Measurements from ENCODE around the gene SRD5A3.

Gene SRD5A3

GRCh38 chr4:55321707-55322264 lies 24.3 kb upstream of the SRD5A3 start:
- Histone ChIP-seq H3K9ac (ENCODE audit: low read depth in 1 of 2, low read length in 2 of 2) (no peak overlapping the region), H3K4me3 (ENCODE audit: low read length in 2 of 2) (no peak overlapping the region), H3K27me3 (ENCODE audit: control insufficient read depth in 2 of 2, insufficient read depth in 2 of 2, low read length in 2 of 2) (no peaks in the 10 kb centered on the region), H3K27ac (ENCODE audit: low read depth in 2 of 2, low read length in 2 of 2) (no peak overlapping the region), H3K9me3 (ENCODE audit: control insufficient read depth in 2 of 2, low read length in 2 of 2) (no peaks in the 10 kb centered on the region), H3K4me1 (ENCODE audit: control insufficient read depth in 2 of 2, insufficient read depth in 2 of 2, low read length in 2 of 2) (peaks cover 0 to 2% of the 10 kb centered on the region in 2 donors), H3K36me3 (ENCODE audit: control insufficient read depth in 2 of 2, insufficient read depth in 2 of 2, low read length in 2 of 2) (no peaks in the 10 kb centered on the region)

GRCh38 chr4:55323375-55323774 lies 22.7 kb upstream of the SRD5A3 start:
- Histone ChIP-seq H3K9ac (ENCODE audit: low read depth in 1 of 2, low read length in 2 of 2) (no peak overlapping the region), H3K9me3 (ENCODE audit: control insufficient read depth in 2 of 2, low read length in 2 of 2) (no peaks in the 10 kb centered on the region), H3K27ac (ENCODE audit: low read depth in 2 of 2, low read length in 2 of 2) (no peak overlapping the region), H3K27me3 (ENCODE audit: control insufficient read depth in 2 of 2, insufficient read depth in 2 of 2, low read length in 2 of 2) (no peaks in the 10 kb centered on the region), H3K4me3 (ENCODE audit: low read length in 2 of 2) (no peak overlapping the region), H3K36me3 (ENCODE audit: control insufficient read depth in 2 of 2, insufficient read depth in 2 of 2, low read length in 2 of 2) (no peaks in the 10 kb centered on the region), H3K4me1 (ENCODE audit: control insufficient read depth in 2 of 2, insufficient read depth in 2 of 2, low read length in 2 of 2) (peaks cover 0 to 4% of the 10 kb centered on the region in 2 donors)

GRCh38 chr4:55326629-55327028 lies 19.4 kb upstream of the SRD5A3 start:
- H3K36me3 ChIP-seq (ENCODE audit: control insufficient read depth in 2 of 2, insufficient read depth in 2 of 2, low read length in 2 of 2), result no peaks in the 10 kb centered on the region
- H3K4me1 ChIP-seq (ENCODE audit: control insufficient read depth in 2 of 2, insufficient read depth in 2 of 2, low read length in 2 of 2), result peaks cover 0 to 4% of the 10 kb centered on the region in 2 donors

GRCh38 chr4:55329012-55329411 lies 17.0 kb upstream of the SRD5A3 start:
- H3K4me1 ChIP-seq (ENCODE audit: control insufficient read depth in 2 of 2, insufficient read depth in 2 of 2, low read length in 2 of 2), result peaks cover 0 to 4% of the 10 kb centered on the region in 2 donors

More at GRCh38 chr4:55326629-55327028, 19.4 kb upstream of the SRD5A3 start:
- H3K27ac ChIP-seq (ENCODE audit: low read depth in 2 of 2, low read length in 2 of 2), result no peak overlapping the region
- H3K9me3 ChIP-seq (ENCODE audit: control insufficient read depth in 2 of 2, low read length in 2 of 2), result no peaks in the 10 kb centered on the region
- no peak overlapping the region for H3K9ac ChIP-seq (ENCODE audit: low read depth in 1 of 2, low read length in 2 of 2)
- H3K4me3 ChIP-seq (ENCODE audit: low read length in 2 of 2), result no peak overlapping the region
- H3K27me3 ChIP-seq (ENCODE audit: control insufficient read depth in 2 of 2, insufficient read depth in 2 of 2, low read length in 2 of 2), result no peaks in the 10 kb centered on the region

GRCh38 chr4:55330241-55330640 lies 15.8 kb upstream of the SRD5A3 start:
- no peaks in the 10 kb centered on the region for H3K36me3 ChIP-seq (ENCODE audit: control insufficient read depth in 2 of 2, insufficient read depth in 2 of 2, low read length in 2 of 2)
- H3K4me1 ChIP-seq (ENCODE audit: control insufficient read depth in 2 of 2, insufficient read depth in 2 of 2, low read length in 2 of 2), result peaks cover 0 to 4% of the 10 kb centered on the region in 2 donors
- H3K9ac ChIP-seq (ENCODE audit: low read depth in 1 of 2, low read length in 2 of 2), result no peak overlapping the region
- H3K27ac ChIP-seq (ENCODE audit: low read depth in 2 of 2, low read length in 2 of 2), result peak overlapping the region in 1 of 2 donors; percentile 13
- H3K4me3 ChIP-seq (ENCODE audit: low read length in 2 of 2), result no peak overlapping the region
- no peaks in the 10 kb centered on the region for H3K9me3 ChIP-seq (ENCODE audit: control insufficient read depth in 2 of 2, low read length in 2 of 2)
- H3K27me3 ChIP-seq (ENCODE audit: control insufficient read depth in 2 of 2, insufficient read depth in 2 of 2, low read length in 2 of 2), result no peaks in the 10 kb centered on the region

More at GRCh38 chr4:55329012-55329411, 17.0 kb upstream of the SRD5A3 start:
- Histone ChIP-seq H3K36me3 (ENCODE audit: control insufficient read depth in 2 of 2, insufficient read depth in 2 of 2, low read length in 2 of 2) (no peaks in the 10 kb centered on the region), H3K4me3 (ENCODE audit: low read length in 2 of 2) (no peak overlapping the region), H3K9ac (ENCODE audit: low read depth in 1 of 2, low read length in 2 of 2) (no peak overlapping the region), H3K27me3 (ENCODE audit: control insufficient read depth in 2 of 2, insufficient read depth in 2 of 2, low read length in 2 of 2) (no peaks in the 10 kb centered on the region), H3K27ac (ENCODE audit: low read depth in 2 of 2, low read length in 2 of 2) (no peak overlapping the region), H3K9me3 (ENCODE audit: control insufficient read depth in 2 of 2, low read length in 2 of 2) (no peaks in the 10 kb centered on the region)

GRCh38 chr4:55336138-55337034 lies 9.7 kb upstream of the SRD5A3 start:
- Histone ChIP-seq H3K27ac (ENCODE audit: low read depth in 2 of 2, low read length in 2 of 2) (no peak overlapping the region), H3K27me3 (ENCODE audit: control insufficient read depth in 2 of 2, insufficient read depth in 2 of 2, low read length in 2 of 2) (no peaks in the 10 kb centered on the region), H3K4me1 (ENCODE audit: control insufficient read depth in 2 of 2, insufficient read depth in 2 of 2, low read length in 2 of 2) (no peaks in the 10 kb centered on the region), H3K36me3 (ENCODE audit: control insufficient read depth in 2 of 2, insufficient read depth in 2 of 2, low read length in 2 of 2) (no peaks in the 10 kb centered on the region), H3K4me3 (ENCODE audit: low read length in 2 of 2) (no peak overlapping the region), H3K9me3 (ENCODE audit: control insufficient read depth in 2 of 2, low read length in 2 of 2) (no peaks in the 10 kb centered on the region), H3K9ac (ENCODE audit: low read depth in 1 of 2, low read length in 2 of 2) (no peak overlapping the region)

GRCh38 chr4:55337944-55338343 lies 8.1 kb upstream of the SRD5A3 start:
- Histone ChIP-seq H3K27ac (ENCODE audit: low read depth in 2 of 2, low read length in 2 of 2) (no peak overlapping the region), H3K9ac (ENCODE audit: low read depth in 1 of 2, low read length in 2 of 2) (no peak overlapping the region), H3K36me3 (ENCODE audit: control insufficient read depth in 2 of 2, insufficient read depth in 2 of 2, low read length in 2 of 2) (no peaks in the 10 kb centered on the region), H3K27me3 (ENCODE audit: control insufficient read depth in 2 of 2, insufficient read depth in 2 of 2, low read length in 2 of 2) (no peaks in the 10 kb centered on the region), H3K4me3 (ENCODE audit: low read length in 2 of 2) (no peak overlapping the region), H3K9me3 (ENCODE audit: control insufficient read depth in 2 of 2, low read length in 2 of 2) (no peaks in the 10 kb centered on the region), H3K4me1 (ENCODE audit: control insufficient read depth in 2 of 2, insufficient read depth in 2 of 2, low read length in 2 of 2) (no peaks in the 10 kb centered on the region)

GRCh38 chr4:55338486-55338885 lies 7.6 kb upstream of the SRD5A3 start:
- H3K27ac ChIP-seq (ENCODE audit: low read depth in 2 of 2, low read length in 2 of 2), result no peak overlapping the region
- no peaks in the 10 kb centered on the region for H3K4me1 ChIP-seq (ENCODE audit: control insufficient read depth in 2 of 2, insufficient read depth in 2 of 2, low read length in 2 of 2)
- no peaks in the 10 kb centered on the region for H3K36me3 ChIP-seq (ENCODE audit: control insufficient read depth in 2 of 2, insufficient read depth in 2 of 2, low read length in 2 of 2)
- no peaks in the 10 kb centered on the region for H3K9me3 ChIP-seq (ENCODE audit: control insufficient read depth in 2 of 2, low read length in 2 of 2)
- no peak overlapping the region for H3K4me3 ChIP-seq (ENCODE audit: low read length in 2 of 2)
- no peak overlapping the region for H3K9ac ChIP-seq (ENCODE audit: low read depth in 1 of 2, low read length in 2 of 2)
- H3K27me3 ChIP-seq (ENCODE audit: control insufficient read depth in 2 of 2, insufficient read depth in 2 of 2, low read length in 2 of 2), result no peaks in the 10 kb centered on the region

GRCh38 chr4:55340266-55340665 lies 5.8 kb upstream of the SRD5A3 start:
- Histone ChIP-seq H3K4me3 (ENCODE audit: low read length in 2 of 2) (no peak overlapping the region), H3K27me3 (ENCODE audit: control insufficient read depth in 2 of 2, insufficient read depth in 2 of 2, low read length in 2 of 2) (no peaks in the 10 kb centered on the region), H3K9me3 (ENCODE audit: control insufficient read depth in 2 of 2, low read length in 2 of 2) (no peaks in the 10 kb centered on the region), H3K4me1 (ENCODE audit: control insufficient read depth in 2 of 2, insufficient read depth in 2 of 2, low read length in 2 of 2) (peaks cover 0 to 2% of the 10 kb centered on the region in 2 donors), H3K9ac (ENCODE audit: low read depth in 1 of 2, low read length in 2 of 2) (no peak overlapping the region), H3K27ac (ENCODE audit: low read depth in 2 of 2, low read length in 2 of 2) (no peak overlapping the region), H3K36me3 (ENCODE audit: control insufficient read depth in 2 of 2, insufficient read depth in 2 of 2, low read length in 2 of 2) (no peaks in the 10 kb centered on the region)

GRCh38 chr4:55343887-55344286 lies 2.2 kb upstream of the SRD5A3 start:
- H3K36me3 ChIP-seq (ENCODE audit: control insufficient read depth in 2 of 2, insufficient read depth in 2 of 2, low read length in 2 of 2), result no peaks in the 10 kb centered on the region
- peaks cover 8 to 11% of the 10 kb centered on the region in 2 donors for H3K4me1 ChIP-seq (ENCODE audit: control insufficient read depth in 2 of 2, insufficient read depth in 2 of 2, low read length in 2 of 2)
- H3K27me3 ChIP-seq (ENCODE audit: control insufficient read depth in 2 of 2, insufficient read depth in 2 of 2, low read length in 2 of 2), result no peaks in the 10 kb centered on the region
- no peak overlapping the region for H3K27ac ChIP-seq (ENCODE audit: low read depth in 2 of 2, low read length in 2 of 2)
- H3K9me3 ChIP-seq (ENCODE audit: control insufficient read depth in 2 of 2, low read length in 2 of 2), result no peaks in the 10 kb centered on the region
- H3K9ac ChIP-seq (ENCODE audit: low read depth in 1 of 2, low read length in 2 of 2), result no peak overlapping the region
- H3K4me3 ChIP-seq (ENCODE audit: low read length in 2 of 2), result no peak overlapping the region
